DMS153 (cell line): ENCODE measurements around the gene RAP1GAP2.
"Not testable (repeated sequence)": the region's sequence is repeated elsewhere in the genome, so short reads cannot be mapped to it uniquely, and the experiment has no call there.

Source experiments
- DNase-seq: peaks from one replicate; lab custom pipeline; 2025; lab: John Stamatoyannopoulos, UW

Gene RAP1GAP2

GRCh38 chr17:2996810-2997670, 200.8 kb downstream of the RAP1GAP2 start:
- DNase-seq, result no peak

- DNase-seq, result not testable (repeated sequence)
Observed at GRCh38 chr17:2998469-2998901, 202.2 kb downstream of the RAP1GAP2 start.

GRCh38 chr17:3002538-3003295, 206.5 kb downstream of the RAP1GAP2 start:
- no peak for DNase-seq

- no peak for DNase-seq
Observed at GRCh38 chr17:3003296-3004149, 207.3 kb downstream of the RAP1GAP2 start.

GRCh38 chr17:3004150-3004801, 208.0 kb downstream of the RAP1GAP2 start:
- peak; percentile 84 for DNase-seq

- DNase-seq, result peak; percentile 7
Observed at GRCh38 chr17:3004925-3005324, 208.7 kb downstream of the RAP1GAP2 start.

GRCh38 chr17:3005696-3006095, 209.5 kb downstream of the RAP1GAP2 start:
- DNase-seq, result no peak

- DNase-seq, result no peak
Observed at GRCh38 chr17:3006801-3007200, 210.6 kb downstream of the RAP1GAP2 start.

GRCh38 chr17:3007651-3008121, 211.4 kb downstream of the RAP1GAP2 start:
- DNase-seq, result no peak

GRCh38 chr17:3008336-3009288, 212.4 kb downstream of the RAP1GAP2 start:
- DNase-seq, result no peak

GRCh38 chr17:3009411-3009920, 213.2 kb downstream of the RAP1GAP2 start:
- no peak for DNase-seq

GRCh38 chr17:3011891-3012290, 215.7 kb downstream of the RAP1GAP2 start:
- DNase-seq, result no peak

- DNase-seq, result no peak
Observed at GRCh38 chr17:3012926-3013581, 216.8 kb downstream of the RAP1GAP2 start.

GRCh38 chr17:3015890-3016289, 219.7 kb downstream of the RAP1GAP2 start:
- DNase-seq, result no peak

GRCh38 chr17:3017936-3018335, 221.7 kb downstream of the RAP1GAP2 start:
- DNase-seq, result no peak

GRCh38 chr17:3019761-3020160, 223.5 kb downstream of the RAP1GAP2 start:
- no peak for DNase-seq

GRCh38 chr17:3020381-3020780, 224.1 kb downstream of the RAP1GAP2 start:
- DNase-seq, result no peak

- DNase-seq, result no peak
Observed at GRCh38 chr17:3022197-3022596, 226.0 kb downstream of the RAP1GAP2 start.

GRCh38 chr17:3024346-3024745, 228.1 kb downstream of the RAP1GAP2 start:
- no peak for DNase-seq
